GM12878 (cell line): ENCODE results near the gene JOSD2. TPM values are rescaled to one million over a fixed set of nuclear protein-coding genes. Genes with fewer than 3 reads are reported as not detected.

Source experiments
- ATAC-seq: fragments of 200-7000 bp; cut with Tn5 transposase; 3 replicates; pipeline ENCODE4 v1.9.1; 2020; ENCODE audit warnings: mild to moderate bottlenecking, moderate library complexity
- BruUV-seq: library from RNA; stranded (reverse); fragments of 400-500 nt; replicated peaks from 2 replicates; lab custom pipeline; 2021; lab: Mats Ljungman, UMichigan
- CTCF ChIA-PET: fragments of 300-600 bp; sonication (Branson Sonifier 250); formaldehyde crosslinking; extraction: SDS; loops from one replicate; lab custom pipeline; 2021; ENCODE audit warnings: inconsistent platforms; lab: Yijun Ruan, JAX
- POLR2A ChIA-PET: fragments of 350-600 bp; formaldehyde crosslinking; extraction: SDS; loops from one replicate; lab custom pipeline; 2021; ENCODE audit warnings: inconsistent platforms; lab: Charles Lee
- RAD21 ChIA-PET: fragments of 300-600 bp; sonication (Branson Sonifier 250); formaldehyde crosslinking; loops from one replicate; lab custom pipeline; 2023; ENCODE audit warnings: antibody characterized with exemption; ENCODE audit not compliant: unreplicated experiment; lab: Charles Lee
- SMC1A ChIA-PET: fragments of 300-600 bp; sonication (Branson Sonifier 250); formaldehyde crosslinking; loops from one replicate; lab custom pipeline; 2023; ENCODE audit not compliant: unreplicated experiment, uncharacterized antibody; lab: Charles Lee
- DNase-seq: peaks from one replicate; pipeline ENCODE4 v3.0.0-alpha.2; 2011; ENCODE audit warnings: low read depth, low spot score
- FAIRE-seq: peaks from 3 replicates; lab custom pipeline; 2011; peaks lifted over from hg19 to GRCh38; lab: Jason Lieb, UNC
- H2AFZ ChIP-seq: 2 replicates; pipeline ENCODE4 v1.6.0; 2011; ENCODE audit warnings: low read depth, low read length, control low read depth; ENCODE audit not compliant: control insufficient read depth
- H3K27ac ChIP-seq: 2 replicates; pipeline ENCODE4 v1.5.1; 2011; ENCODE audit warnings: control low read depth; ENCODE audit not compliant: control insufficient read depth, insufficient read depth
- H3K27me3 ChIP-seq, 2 experiments: replicated peaks in 1 of 2; 2 replicates each; pipeline versions ENCODE4 v1.6.0 to v1.6.1; 2011; ENCODE audit warnings: low read length in 1 of 2; ENCODE audit not compliant: control insufficient read depth in 2 of 2, insufficient read depth in 2 of 2
- H3K36me3 ChIP-seq, 2 experiments: 2 replicates each; pipeline ENCODE4 v1.5.1; 2011; ENCODE audit warnings: low read length in 1 of 2; ENCODE audit not compliant: control insufficient read depth in 2 of 2, insufficient read depth in 2 of 2
- H3K4me1 ChIP-seq: 2 replicates; pipeline ENCODE4 v1.6.1; 2011; ENCODE audit warnings: mild to moderate bottlenecking, low read length, moderate library complexity, mixed read lengths; ENCODE audit not compliant: control insufficient read depth, insufficient read depth
- H3K4me2 ChIP-seq: 2 replicates; pipeline ENCODE4 v1.6.0; 2011; ENCODE audit warnings: control low read depth; ENCODE audit not compliant: control insufficient read depth, insufficient read depth
- H3K4me3 ChIP-seq: fragments of 200-600 bp; sonication (generic); 2 replicates; pipeline ENCODE4 v1.5.1; 2016
- H3K79me2 ChIP-seq: 2 replicates; pipeline ENCODE4 v1.6.0; 2011; ENCODE audit warnings: low read length; ENCODE audit not compliant: control insufficient read depth, insufficient read depth
- H3K9ac ChIP-seq: 2 replicates; pipeline ENCODE4 v1.8.0; 2011; ENCODE audit warnings: low read length, control low read depth, mixed read lengths; ENCODE audit not compliant: control insufficient read depth, insufficient read depth
- H3K9me3 ChIP-seq: replicated peaks from 3 replicates; pipeline ENCODE4 v1.5.1; 2011; ENCODE audit warnings: mild to moderate bottlenecking, low read length; ENCODE audit not compliant: control insufficient read depth, insufficient read depth
- H4K20me1 ChIP-seq: 2 replicates; pipeline ENCODE4 v1.6.0; 2011; ENCODE audit not compliant: control insufficient read depth, insufficient read depth
- CHD1 ChIP-seq: IDR thresholded peaks from 2 replicates; pipeline ENCODE4 v1.6.1; 2012; ENCODE audit warnings: low read depth, low read length, improper control_type of control experiment
- ELK1 ChIP-seq: IDR thresholded peaks from 2 replicates; pipeline ENCODE4 v1.6.1; 2012; ENCODE audit warnings: low read depth, low read length, improper control_type of control experiment
- FOXM1 ChIP-seq: IDR thresholded peaks from 2 replicates; pipeline ENCODE4 v1.6.1; 2012; ENCODE audit warnings: low read depth, mild to moderate bottlenecking, inconsistent platforms, low read length, moderate library complexity
- MYC ChIP-seq: IDR thresholded peaks from 2 replicates; pipeline ENCODE4 v1.6.1; 2011; ENCODE audit warnings: mild to moderate bottlenecking, low read length, moderate library complexity, inconsistent platforms; ENCODE audit not compliant: insufficient read depth, insufficient replicate concordance, insufficient read length, severe bottlenecking
- PAX5 ChIP-seq: IDR thresholded peaks from 2 replicates; pipeline ENCODE4 v1.6.1; 2011; ENCODE audit warnings: low read depth, low read length, borderline replicate concordance
- PKNOX1 ChIP-seq: fragments of 450-650 bp; IDR thresholded peaks from 2 replicates; pipeline ENCODE4 v1.6.1; 2016; ENCODE audit warnings: mild to moderate bottlenecking
- STAT1 ChIP-seq: fragments of 450-650 bp; conservative IDR thresholded peaks from 2 replicates; pipeline ENCODE4 v1.6.1; 2014; ENCODE audit warnings: antibody characterized with exemption, mild to moderate bottlenecking
- SUZ12 ChIP-seq: fragments of 200-600 bp; sonication (generic); IDR thresholded peaks from one replicate; pipeline ENCODE4 v1.6.1; 2018; ENCODE audit warnings: antibody characterized with exemption, mild to moderate bottlenecking; ENCODE audit not compliant: unreplicated experiment
- TBL1XR1 ChIP-seq: IDR thresholded peaks from 2 replicates; pipeline ENCODE4 v1.6.1; 2012; ENCODE audit warnings: low read depth, low read length, improper control_type of control experiment
- TCF7 ChIP-seq: IDR thresholded peaks from 2 replicates; pipeline ENCODE4 v1.6.1; 2014; ENCODE audit warnings: antibody characterized with exemption, borderline replicate concordance
- WGBS: methylation state at CpG from one replicate; pipeline ENCODE4 v1.1.6; 2016; ENCODE audit warnings: low lambda C conversion rate; ENCODE audit not compliant: insufficient replicate concordance, insufficient coverage; ENCODE audit errors: missing lambda C conversion rate; 5-methylcytosine and 5-hydroxymethylcytosine counted together
- in situ Hi-C: fragments of 300-500 bp; cut with MboI; formaldehyde crosslinking; loops from 9 replicates; pipeline ENCODE4 v1.14.3; 2018; ENCODE audit warnings: mixed read lengths
- intact Hi-C: fragments of 100-400 bp; cut with micrococcal nuclease; formaldehyde crosslinking; loops from one replicate; pipeline ENCODE4 v1.14.2; 2022; ENCODE audit not compliant: unreplicated experiment
- polyA plus RNA-seq, 11 experiments: library from polyadenylated mRNA; depleted of rRNA in 4 of 11; unstranded in 6 of 11; stranded (reverse) in 5 of 11; fragments of >200 nt; fragmentation: Nextera tagmentation in 4 of 11; fragmentation: Illumina TruSeq in 1 of 11; extraction: Ambion mirVana in 4 of 11; extraction: Trizol in 1 of 11; gene quantifications; 1 replicate in 1 of 11; 2 replicates in 10 of 11; pipeline versions ENCODE4 v1.2.1 to v1.2.3, GENCODE V29; 2011 to 2016; ENCODE audit warnings: inconsistent platforms in 2 of 11, missing spikeins in 2 of 11, low read depth in 1 of 11
- total RNA-seq, 4 experiments: library from RNA; depleted of rRNA in 3 of 4; stranded (reverse); fragments of >200 nt in 3 of 4; fragmentation: Illumina TruSeq in 1 of 4; extraction: Trizol in 1 of 4; gene quantifications; 2 replicates each; pipeline versions ENCODE4 v1.2.1 to v1.2.3, GENCODE V29; 2013 to 2021
- TF ChIP-seq, protein P1 (sequence below): fragments of 450-650 bp; formaldehyde crosslinking; IDR thresholded peaks from 2 replicates; pipeline ENCODE4 v1.5.0; 2022; ENCODE audit warnings: mild to moderate bottlenecking, missing genetic modification characterization

Gene JOSD2
- total and polyA plus RNA-seq, 10 of the 15 experiments (the other 5 are each of a cell fraction or from before 2014, with no cell fraction given): 0.91 to 26.7 (median 13.0) TPM

DNA sequence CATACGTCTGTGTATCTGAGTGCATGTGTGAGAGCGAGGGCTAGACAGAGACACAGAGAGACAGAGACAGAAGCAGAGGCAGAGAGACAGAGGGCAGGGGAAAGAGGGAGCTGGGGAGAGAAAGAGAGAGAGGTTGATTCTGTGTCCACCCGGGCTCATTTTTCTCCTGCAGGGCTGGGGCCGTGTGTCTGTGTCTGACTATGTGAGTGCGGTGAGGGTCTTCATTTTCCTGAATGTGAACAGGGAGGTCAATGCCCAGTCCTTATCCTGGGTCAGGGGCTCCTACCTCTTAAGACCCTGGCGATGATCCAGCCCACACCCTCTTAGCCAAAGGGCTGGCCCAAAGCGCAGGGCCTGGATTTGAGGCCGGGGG is 39.6 kb upstream of the JOSD2 start (continued):
- TF ChIP-seq, protein P1, sequence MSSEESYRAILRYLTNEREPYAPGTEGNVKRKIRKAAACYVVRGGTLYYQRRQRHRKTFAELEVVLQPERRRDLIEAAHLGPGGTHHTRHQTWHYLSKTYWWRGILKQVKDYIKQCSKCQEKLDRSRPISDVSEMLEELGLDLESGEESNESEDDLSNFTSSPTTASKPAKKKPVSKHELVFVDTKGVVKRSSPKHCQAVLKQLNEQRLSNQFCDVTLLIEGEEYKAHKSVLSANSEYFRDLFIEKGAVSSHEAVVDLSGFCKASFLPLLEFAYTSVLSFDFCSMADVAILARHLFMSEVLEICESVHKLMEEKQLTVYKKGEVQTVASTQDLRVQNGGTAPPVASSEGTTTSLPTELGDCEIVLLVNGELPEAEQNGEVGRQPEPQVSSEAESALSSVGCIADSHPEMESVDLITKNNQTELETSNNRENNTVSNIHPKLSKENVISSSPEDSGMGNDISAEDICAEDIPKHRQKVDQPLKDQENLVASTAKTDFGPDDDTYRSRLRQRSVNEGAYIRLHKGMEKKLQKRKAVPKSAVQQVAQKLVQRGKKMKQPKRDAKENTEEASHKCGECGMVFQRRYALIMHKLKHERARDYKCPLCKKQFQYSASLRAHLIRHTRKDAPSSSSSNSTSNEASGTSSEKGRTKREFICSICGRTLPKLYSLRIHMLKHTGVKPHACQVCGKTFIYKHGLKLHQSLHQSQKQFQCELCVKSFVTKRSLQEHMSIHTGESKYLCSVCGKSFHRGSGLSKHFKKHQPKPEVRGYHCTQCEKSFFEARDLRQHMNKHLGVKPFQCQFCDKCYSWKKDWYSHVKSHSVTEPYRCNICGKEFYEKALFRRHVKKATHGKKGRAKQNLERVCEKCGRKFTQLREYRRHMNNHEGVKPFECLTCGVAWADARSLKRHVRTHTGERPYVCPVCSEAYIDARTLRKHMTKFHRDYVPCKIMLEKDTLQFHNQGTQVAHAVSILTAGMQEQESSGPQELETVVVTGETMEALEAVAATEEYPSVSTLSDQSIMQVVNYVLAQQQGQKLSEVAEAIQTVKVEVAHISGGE (CRISPR knock-in tag): no peak
- TF ChIP-seq ELK1: no peak
- no peak for TF ChIP-seq CHD1
- no peak for TF ChIP-seq MYC

DNA sequence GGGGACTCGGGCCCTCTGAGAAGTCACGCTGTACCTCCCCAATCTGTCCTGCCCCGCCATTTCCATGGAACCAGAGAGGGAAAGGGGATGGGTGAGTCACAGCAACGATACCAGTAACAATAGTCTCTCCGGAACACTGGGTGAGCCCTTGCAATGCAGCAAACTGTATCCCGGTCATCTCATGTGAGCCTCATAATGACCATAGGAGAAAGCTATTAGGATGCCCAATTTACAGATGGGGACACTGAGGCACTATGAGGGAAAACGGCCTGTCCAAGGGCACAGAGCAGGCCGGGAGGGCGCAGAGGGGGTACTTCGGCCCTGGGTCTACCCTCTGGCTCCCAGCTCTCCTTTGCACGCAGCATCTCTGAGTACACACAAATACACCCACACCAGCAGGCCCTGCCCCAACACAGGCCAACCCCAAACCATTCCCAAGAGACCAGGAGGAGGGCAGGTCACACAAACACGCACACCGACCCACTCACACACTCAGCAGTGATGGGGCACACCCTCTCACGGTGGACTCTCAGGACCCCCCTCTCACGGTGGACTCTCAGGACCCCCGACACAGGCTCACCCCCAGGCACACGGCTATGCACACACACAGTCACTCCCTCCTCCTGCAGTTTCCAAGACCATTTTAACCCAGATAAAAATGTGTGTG is 39.1 kb upstream of the JOSD2 start:
- no peak for ATAC-seq
- H3K4me3 ChIP-seq: no peak overlapping the region
- RAD21 ChIA-PET: no interaction called here
- no peaks in the 10 kb centered on the region for H3K79me2 ChIP-seq
- H2AFZ ChIP-seq: no peak overlapping the region
- no peak overlapping the region for H3K9ac ChIP-seq
- CTCF ChIA-PET: interaction anchor here (1.2 kb wide), 1 partner anchor 12 kb away, joined by 3 read pairs; no protein-coding TSS in a partner anchor
- H3K9me3 ChIP-seq: no peaks in the 10 kb centered on the region
- no TSS peak for BruUV-seq
- H3K27me3 ChIP-seq: peaks cover 0 to 3% of the 10 kb centered on the region in 2 experiments
- no peak for DNase-seq
- no peaks in the 10 kb centered on the region for H4K20me1 ChIP-seq
- SMC1A ChIA-PET: no interaction called here
- WGBS: 25% methylated on average over 17 of the region's 17 CpGs
- no peak overlapping the region for H3K4me2 ChIP-seq
- no peaks in the 10 kb centered on the region for H3K36me3 ChIP-seq
- H3K27ac ChIP-seq: no peak overlapping the region
- no peaks in the 10 kb centered on the region for H3K4me1 ChIP-seq
- intact Hi-C loops: no loop called here
- no peak for FAIRE-seq
- in situ Hi-C loops: no loop called here
- POLR2A ChIA-PET: no interaction called here
- TF ChIP-seq TCF7 (no peak), SUZ12 (no peak), PAX5 (no peak), ELK1 (no peak), TBL1XR1 (no peak), PKNOX1 (no peak), FOXM1 (no peak), STAT1 (no peak)
